A673 (cell line): ENCODE results near the gene AGMO.

Experiments used
- EZH2 ChIP-seq: fragments of 200-600 bp; sonication (generic); IDR thresholded peaks from 2 replicates; pipeline ENCODE4 v1.6.1; 2017; ENCODE audit warnings: borderline replicate concordance, low read depth, mild to moderate bottlenecking, mixed read lengths, antibody characterized with exemption, low read length; ENCODE audit not compliant: poor library complexity, severe bottlenecking
- TF ChIP-seq, protein P1 (sequence below): fragments of 300-800, 200-600 bp; sonication (generic); conservative IDR thresholded peaks from 2 replicates; pipeline ENCODE4 v1.5.1; 2017; ENCODE audit warnings: low read depth, mild to moderate bottlenecking, antibody characterized with exemption, low read length, moderate library complexity, mixed read lengths

DNA sequence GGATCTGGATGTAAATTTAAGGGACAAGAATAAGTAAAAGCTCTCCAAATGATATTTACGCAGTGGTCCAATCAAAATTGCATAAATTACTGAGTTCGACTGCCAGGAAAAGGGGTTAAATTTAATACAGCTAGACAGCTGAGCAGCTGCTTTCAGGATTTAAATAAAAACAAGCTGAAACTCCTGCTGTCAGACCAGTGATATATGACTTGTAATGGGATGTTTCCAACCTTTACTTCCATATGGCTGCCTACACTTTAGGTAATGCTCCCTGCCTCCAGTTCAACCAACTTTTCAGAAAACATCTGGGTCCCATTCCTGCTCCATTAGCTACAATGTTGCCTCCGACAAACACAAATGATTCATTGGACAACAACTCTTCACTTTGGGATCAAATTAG, 333.0 kb downstream of the AGMO start:
- no peak for TF ChIP-seq EZH2
- TF ChIP-seq, protein P1, sequence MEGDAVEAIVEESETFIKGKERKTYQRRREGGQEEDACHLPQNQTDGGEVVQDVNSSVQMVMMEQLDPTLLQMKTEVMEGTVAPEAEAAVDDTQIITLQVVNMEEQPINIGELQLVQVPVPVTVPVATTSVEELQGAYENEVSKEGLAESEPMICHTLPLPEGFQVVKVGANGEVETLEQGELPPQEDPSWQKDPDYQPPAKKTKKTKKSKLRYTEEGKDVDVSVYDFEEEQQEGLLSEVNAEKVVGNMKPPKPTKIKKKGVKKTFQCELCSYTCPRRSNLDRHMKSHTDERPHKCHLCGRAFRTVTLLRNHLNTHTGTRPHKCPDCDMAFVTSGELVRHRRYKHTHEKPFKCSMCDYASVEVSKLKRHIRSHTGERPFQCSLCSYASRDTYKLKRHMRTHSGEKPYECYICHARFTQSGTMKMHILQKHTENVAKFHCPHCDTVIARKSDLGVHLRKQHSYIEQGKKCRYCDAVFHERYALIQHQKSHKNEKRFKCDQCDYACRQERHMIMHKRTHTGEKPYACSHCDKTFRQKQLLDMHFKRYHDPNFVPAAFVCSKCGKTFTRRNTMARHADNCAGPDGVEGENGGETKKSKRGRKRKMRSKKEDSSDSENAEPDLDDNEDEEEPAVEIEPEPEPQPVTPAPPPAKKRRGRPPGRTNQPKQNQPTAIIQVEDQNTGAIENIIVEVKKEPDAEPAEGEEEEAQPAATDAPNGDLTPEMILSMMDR, result no peak
